OCI-LY7 (cell line): ENCODE data around the gene S100A6. TPM values are rescaled to one million over a fixed set of nuclear protein-coding genes. Genes with fewer than 3 reads are reported as not detected.

ENCODE experiments used
- BruUV-seq: library from RNA; stranded (reverse); fragments of 400-500 nt; replicated peaks from 2 replicates; lab custom pipeline; 2021; lab: Mats Ljungman, UMichigan
- CTCF ChIA-PET: fragments of 300-600 bp; sonication (Branson Sonifier 250); formaldehyde crosslinking; loops from one replicate; lab custom pipeline; 2022; ENCODE audit warnings: antibody characterized with exemption; ENCODE audit not compliant: unreplicated experiment; lab: Charles Lee
- POLR2A ChIA-PET: fragments of 300-600 bp; sonication (Branson Sonifier 250); formaldehyde crosslinking; loops from one replicate; lab custom pipeline; 2022; ENCODE audit warnings: antibody characterized with exemption; lab: Charles Lee
- DNase-seq: peaks from one replicate; pipeline ENCODE4 v3.0.0-alpha.2; 2015; ENCODE audit warnings: low spot score
- H2AFZ ChIP-seq: fragments of 200-600 bp; sonication (generic), shearing (Covaris generic); 2 replicates; pipeline ENCODE4 v1.6.1; 2014; ENCODE audit warnings: mild to moderate bottlenecking, antibody characterized with exemption, low read length, moderate library complexity
- H3K27ac ChIP-seq: fragments of 200-600 bp; sonication (generic); 2 replicates; pipeline ENCODE4 v1.5.1; 2014; ENCODE audit warnings: mixed run types, low read depth, mild to moderate bottlenecking, moderate library complexity, low read length, inconsistent platforms; ENCODE audit not compliant: poor library complexity, severe bottlenecking
- H3K36me3 ChIP-seq: fragments of 200-600 bp; sonication (generic); 2 replicates; pipeline ENCODE4 v1.6.1; 2014; ENCODE audit warnings: mild to moderate bottlenecking, antibody characterized with exemption, low read length, moderate library complexity, mixed read lengths; ENCODE audit not compliant: insufficient read depth
- H3K4me1 ChIP-seq: fragments of 200-600 bp; sonication (generic); 2 replicates; pipeline ENCODE4 v1.5.1; 2014; ENCODE audit warnings: mild to moderate bottlenecking, low read length; ENCODE audit not compliant: insufficient read depth, poor library complexity, severe bottlenecking
- H3K4me2 ChIP-seq: fragments of 200-600 bp; sonication (generic); 2 replicates; pipeline ENCODE4 v1.6.1; 2014; ENCODE audit warnings: mild to moderate bottlenecking, low read length
- H3K4me3 ChIP-seq: fragments of 200-600 bp; sonication (generic); 2 replicates; pipeline ENCODE4 v1.5.1; 2014; ENCODE audit warnings: mild to moderate bottlenecking, low read depth, low read length; ENCODE audit not compliant: poor library complexity, severe bottlenecking
- H3K79me2 ChIP-seq: fragments of 200-600 bp; sonication (generic); 2 replicates; pipeline ENCODE4 v1.6.1; 2016; ENCODE audit warnings: low read depth, mild to moderate bottlenecking, low read length, moderate library complexity, mixed read lengths; ENCODE audit not compliant: insufficient read depth
- H3K9me2 ChIP-seq: fragments of 200-600 bp; sonication (generic); 2 replicates; pipeline ENCODE4 v1.6.1; 2016; ENCODE audit warnings: mild to moderate bottlenecking, low read length, mixed read lengths; ENCODE audit not compliant: insufficient read depth
- H3K9me3 ChIP-seq: fragments of 200-600 bp; sonication (generic); 2 replicates; pipeline ENCODE4 v1.6.1; 2014; ENCODE audit warnings: mild to moderate bottlenecking, mixed run types, low read length, mixed read lengths
- H4K20me1 ChIP-seq: fragments of 200-600 bp; sonication (generic); 2 replicates; pipeline ENCODE4 v1.6.1; 2014; ENCODE audit warnings: mild to moderate bottlenecking, antibody characterized with exemption, low read length, moderate library complexity, mixed read lengths; ENCODE audit not compliant: insufficient read depth
- EZH2phosphoT487 ChIP-seq: fragments of 200-600 bp; sonication (generic); IDR thresholded peaks from 2 replicates; pipeline ENCODE4 v1.6.1; 2018; ENCODE audit warnings: low read depth, borderline replicate concordance, mild to moderate bottlenecking, mixed run types, antibody characterized with exemption, low read length, moderate library complexity, mixed read lengths
- intact Hi-C: fragments of 100-400 bp; cut with micrococcal nuclease; formaldehyde crosslinking; loops from one replicate; pipeline ENCODE4 v1.10.0; 2022; ENCODE audit not compliant: unreplicated experiment
- total RNA-seq, 2 experiments: library from RNA; depleted of rRNA in 1 of 2; stranded (reverse); fragments of >200 nt in 1 of 2; shearing (Covaris generic) in 1 of 2; gene quantifications; 2 replicates each; pipeline ENCODE4 v1.2.3, GENCODE V29; 2014 to 2022
- TF ChIP-seq, protein P1 (sequence below): fragments of 200-600 bp; sonication (generic); conservative IDR thresholded peaks from 2 replicates; pipeline ENCODE4 v1.5.1; 2014; ENCODE audit warnings: mild to moderate bottlenecking, antibody characterized with exemption, low read length, moderate library complexity, mixed read lengths

The S100A6 gene
- total RNA-seq, 2 experiments from 2014 or later, result not detected

DNA sequence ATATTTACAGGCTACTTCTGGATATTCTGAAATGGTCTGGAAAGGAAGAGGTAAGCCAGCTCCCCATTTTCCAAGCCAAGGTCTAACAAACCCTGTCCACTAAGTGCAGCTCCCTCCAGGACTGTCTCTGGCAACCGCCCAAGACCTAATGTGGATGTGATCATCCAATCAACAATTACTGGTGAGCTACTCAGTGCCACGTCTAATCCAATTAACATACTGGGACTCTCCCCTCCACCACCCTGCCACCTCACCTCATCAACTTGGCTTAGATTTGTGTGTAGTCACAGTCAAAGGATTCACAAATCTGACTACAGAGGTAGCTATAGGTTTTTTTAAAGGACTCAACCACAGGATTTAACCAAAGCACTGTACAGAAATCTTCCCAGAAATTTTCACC lies 49.9 kb downstream of the S100A6 start:
- CTCF ChIA-PET, result no interaction called here
- Histone ChIP-seq H3K4me2 (no peak overlapping the region), H4K20me1 (no peaks in the 10 kb centered on the region), H3K79me2 (no peaks in the 10 kb centered on the region), H3K36me3 (no peaks in the 10 kb centered on the region), H3K27ac (no peak overlapping the region), H3K9me2 (no peaks in the 10 kb centered on the region), H2AFZ (no peak overlapping the region), H3K4me1 (no peaks in the 10 kb centered on the region), H3K9me3 (no peaks in the 10 kb centered on the region), H3K4me3 (no peak overlapping the region)
- no peak for TF ChIP-seq EZH2phosphoT487
- TF ChIP-seq, protein P1, sequence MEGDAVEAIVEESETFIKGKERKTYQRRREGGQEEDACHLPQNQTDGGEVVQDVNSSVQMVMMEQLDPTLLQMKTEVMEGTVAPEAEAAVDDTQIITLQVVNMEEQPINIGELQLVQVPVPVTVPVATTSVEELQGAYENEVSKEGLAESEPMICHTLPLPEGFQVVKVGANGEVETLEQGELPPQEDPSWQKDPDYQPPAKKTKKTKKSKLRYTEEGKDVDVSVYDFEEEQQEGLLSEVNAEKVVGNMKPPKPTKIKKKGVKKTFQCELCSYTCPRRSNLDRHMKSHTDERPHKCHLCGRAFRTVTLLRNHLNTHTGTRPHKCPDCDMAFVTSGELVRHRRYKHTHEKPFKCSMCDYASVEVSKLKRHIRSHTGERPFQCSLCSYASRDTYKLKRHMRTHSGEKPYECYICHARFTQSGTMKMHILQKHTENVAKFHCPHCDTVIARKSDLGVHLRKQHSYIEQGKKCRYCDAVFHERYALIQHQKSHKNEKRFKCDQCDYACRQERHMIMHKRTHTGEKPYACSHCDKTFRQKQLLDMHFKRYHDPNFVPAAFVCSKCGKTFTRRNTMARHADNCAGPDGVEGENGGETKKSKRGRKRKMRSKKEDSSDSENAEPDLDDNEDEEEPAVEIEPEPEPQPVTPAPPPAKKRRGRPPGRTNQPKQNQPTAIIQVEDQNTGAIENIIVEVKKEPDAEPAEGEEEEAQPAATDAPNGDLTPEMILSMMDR, result no peak
- intact Hi-C loops, result no loop called here
- BruUV-seq, result no TSS peak
- POLR2A ChIA-PET, result no interaction called here
- no peak for DNase-seq

Other genes starting within 250 kb of the S100A6 start
- not detected in 2 replicates for gene PGLYRP3, start 223.0 kb downstream of the S100A6 start, total RNA-seq (2014; rRNA removed; shearing (Covaris generic))
- gene PGLYRP3, start 223.0 kb downstream of the S100A6 start, total RNA-seq (2022), result not detected in 2 replicates
- gene PGLYRP4, start 187.2 kb downstream of the S100A6 start, total RNA-seq (2014; rRNA removed; shearing (Covaris generic)), result not detected in 2 replicates
- gene PGLYRP4, start 187.2 kb downstream of the S100A6 start, total RNA-seq (2022), result not detected in 2 replicates
- not detected in 2 replicates for gene S100A9, start 178.1 kb downstream of the S100A6 start, total RNA-seq (2014; rRNA removed; shearing (Covaris generic))
- gene S100A9, start 178.1 kb downstream of the S100A6 start, total RNA-seq (2022), result not detected in 2 replicates
- gene S100A12, start 160.4 kb downstream of the S100A6 start, total RNA-seq (2014; rRNA removed; shearing (Covaris generic)), result not detected in 2 replicates
- gene S100A12, start 160.4 kb downstream of the S100A6 start, total RNA-seq (2022), result not detected in 2 replicates
- not detected in 2 replicates for gene S100A8, start 144.9 kb downstream of the S100A6 start, total RNA-seq (2014; rRNA removed; shearing (Covaris generic))
- not detected in 2 replicates for gene S100A8, start 144.9 kb downstream of the S100A6 start, total RNA-seq (2022)
- gene S100A7A, start 119.5 kb downstream of the S100A6 start, total RNA-seq (2014; rRNA removed; shearing (Covaris generic)), result not detected in 2 replicates
- gene S100A7A, start 119.5 kb downstream of the S100A6 start, total RNA-seq (2022), result not detected in 2 replicates
- not detected in 2 replicates for gene S100A7, start 75.3 kb downstream of the S100A6 start, total RNA-seq (2014; rRNA removed; shearing (Covaris generic))
- gene S100A7, start 75.3 kb downstream of the S100A6 start, total RNA-seq (2022), result not detected in 2 replicates
- not detected in 2 replicates for gene S100A5, start 4.9 kb upstream of the S100A6 start, total RNA-seq (2014; rRNA removed; shearing (Covaris generic))
- gene S100A5, start 4.9 kb upstream of the S100A6 start, total RNA-seq (2022), result not detected in 2 replicates
- 1.6 and 3.6 TPM in 2 replicates for gene S100A4, start 9.8 kb upstream of the S100A6 start, total RNA-seq (2014; rRNA removed; shearing (Covaris generic))
- 0.53 and 1.9 TPM in 2 replicates for gene S100A4, start 9.8 kb upstream of the S100A6 start, total RNA-seq (2022)
- not detected in 2 replicates for gene S100A3, start 13.3 kb upstream of the S100A6 start, total RNA-seq (2014; rRNA removed; shearing (Covaris generic))
- gene S100A3, start 13.3 kb upstream of the S100A6 start, total RNA-seq (2022), result not detected in 2 replicates
- not detected in 2 replicates for gene S100A2, start 29.9 kb upstream of the S100A6 start, total RNA-seq (2014; rRNA removed; shearing (Covaris generic))
- gene S100A2, start 29.9 kb upstream of the S100A6 start, total RNA-seq (2022), result 1.4 TPM in 1 of 2 replicates, not detected in the other
- gene S100A16, start 77.1 kb upstream of the S100A6 start, total RNA-seq (2014; rRNA removed; shearing (Covaris generic)), result not detected in 2 replicates
- 0.33 TPM in 1 of 2 replicates, not detected in the other for gene S100A16, start 77.1 kb upstream of the S100A6 start, total RNA-seq (2022)
- not detected in 2 replicates for gene S100A14, start 80.3 kb upstream of the S100A6 start, total RNA-seq (2014; rRNA removed; shearing (Covaris generic))
- not detected in 2 replicates for gene S100A14, start 80.3 kb upstream of the S100A6 start, total RNA-seq (2022)
- gene S100A13, start 91.5 kb upstream of the S100A6 start, total RNA-seq (2014; rRNA removed; shearing (Covaris generic)), result 2.7 and 4.8 TPM in 2 replicates
- gene S100A13, start 91.5 kb upstream of the S100A6 start, total RNA-seq (2022), result 6.9 and 10.3 TPM in 2 replicates
- not detected in 2 replicates for gene S100A1, start 92.4 kb upstream of the S100A6 start, total RNA-seq (2014; rRNA removed; shearing (Covaris generic))
- gene S100A1, start 92.4 kb upstream of the S100A6 start, total RNA-seq (2022), result not detected in 2 replicates
- 70.9 and 85.3 TPM in 2 replicates for gene CHTOP, start 98.1 kb upstream of the S100A6 start, total RNA-seq (2014; rRNA removed; shearing (Covaris generic))
- 106 and 107 TPM in 2 replicates for gene CHTOP, start 98.1 kb upstream of the S100A6 start, total RNA-seq (2022)
- gene SNAPIN, start 122.7 kb upstream of the S100A6 start, total RNA-seq (2014; rRNA removed; shearing (Covaris generic)), result 33.2 and 44.5 TPM in 2 replicates
- gene SNAPIN, start 122.7 kb upstream of the S100A6 start, total RNA-seq (2022), result 31.1 and 33.7 TPM in 2 replicates
- 287 and 300 TPM in 2 replicates for gene ILF2, start 135.0 kb upstream of the S100A6 start, total RNA-seq (2014; rRNA removed; shearing (Covaris generic))
- 319 and 334 TPM in 2 replicates for gene ILF2, start 135.0 kb upstream of the S100A6 start, total RNA-seq (2022)
- gene NPR1, start 142.7 kb upstream of the S100A6 start, total RNA-seq (2014; rRNA removed; shearing (Covaris generic)), result 0.03 TPM in 1 of 2 replicates, not detected in the other
- not detected in 2 replicates for gene NPR1, start 142.7 kb upstream of the S100A6 start, total RNA-seq (2022)
- gene INTS3, start 192.1 kb upstream of the S100A6 start, total RNA-seq (2014; rRNA removed; shearing (Covaris generic)), result 31.6 and 33.5 TPM in 2 replicates
- 65.8 and 67.3 TPM in 2 replicates for gene INTS3, start 192.1 kb upstream of the S100A6 start, total RNA-seq (2022)
- gene SLC27A3, start 239.4 kb upstream of the S100A6 start, total RNA-seq (2014; rRNA removed; shearing (Covaris generic)), result 3.3 and 4.5 TPM in 2 replicates
- 7.7 and 10.2 TPM in 2 replicates for gene SLC27A3, start 239.4 kb upstream of the S100A6 start, total RNA-seq (2022)